Panc1 (cell line): ENCODE data around the gene LTB4R. TPM values are rescaled to one million over a fixed set of nuclear protein-coding genes. Genes with fewer than 3 reads are reported as not detected.

Experiments
- ATAC-seq: fragments of 200-7000 bp; cut with Tn5 transposase; 2 replicates; pipeline ENCODE4 v1.9.1; 2020; ENCODE audit warnings: mild to moderate bottlenecking, moderate library complexity
- BruUV-seq: library from RNA; stranded (reverse); fragments of 400-500 nt; replicated peaks from 2 replicates; lab custom pipeline; 2021; lab: Mats Ljungman, UMichigan
- CTCF ChIA-PET: fragments of 300-600 bp; sonication (Branson Sonifier 250); formaldehyde crosslinking; loops from one replicate; lab custom pipeline; 2022; ENCODE audit warnings: antibody characterized with exemption; lab: Charles Lee
- POLR2A ChIA-PET: fragments of 300-600 bp; sonication (Branson Sonifier 250); formaldehyde crosslinking; loops from one replicate; lab custom pipeline; 2022; ENCODE audit warnings: antibody characterized with exemption; lab: Charles Lee
- DNase-seq: peaks from one replicate; pipeline ENCODE4 v3.0.0-alpha.2; 2010; ENCODE audit warnings: low read depth, low spot score
- H3K27ac ChIP-seq: 2 replicates; pipeline ENCODE4 v1.5.1; 2011; ENCODE audit warnings: mild to moderate bottlenecking, low read length, inconsistent platforms
- H3K27me3 ChIP-seq: fragments of 200-500 bp; sonication (Bioruptor generic); 2 replicates; pipeline ENCODE4 v1.6.0; 2014; ENCODE audit warnings: low read length, inconsistent platforms; ENCODE audit not compliant: control insufficient read depth, insufficient read depth
- H3K36me3 ChIP-seq: fragments of 200-500 bp; sonication (Bioruptor generic); 2 replicates; pipeline ENCODE4 v1.5.1; 2014; ENCODE audit warnings: inconsistent platforms, mild to moderate bottlenecking, low read length, moderate library complexity; ENCODE audit not compliant: control insufficient read depth, insufficient read depth
- H3K4me1 ChIP-seq: 2 replicates; pipeline ENCODE4 v1.5.1; 2011; ENCODE audit warnings: inconsistent platforms, mild to moderate bottlenecking, low read length, moderate library complexity; ENCODE audit not compliant: control insufficient read depth, insufficient read depth
- H3K4me3 ChIP-seq, 2 experiments: 2 replicates each; pipeline ENCODE4 v1.5.1; 2011 to 2012; ENCODE audit warnings: low read depth in 2 of 2, low read length in 2 of 2, mild to moderate bottlenecking in 2 of 2, inconsistent platforms in 1 of 2, moderate library complexity in 1 of 2
- H3K9me3 ChIP-seq: fragments of 200-500 bp; sonication (Bioruptor generic); 2 replicates; pipeline ENCODE4 v1.5.1; 2014; ENCODE audit warnings: low read depth, mild to moderate bottlenecking, inconsistent platforms, low read length, moderate library complexity; ENCODE audit not compliant: control insufficient read depth, insufficient read depth
- POLR2AphosphoS5 ChIP-seq: IDR thresholded peaks from 2 replicates; pipeline ENCODE4 v1.6.1; 2012; ENCODE audit warnings: mild to moderate bottlenecking, low read depth, low read length, moderate library complexity
- SIN3A ChIP-seq: IDR thresholded peaks from 2 replicates; pipeline ENCODE4 v1.6.1; 2012; ENCODE audit warnings: low read depth, mild to moderate bottlenecking, low read length, moderate library complexity, borderline replicate concordance; ENCODE audit not compliant: insufficient read depth
- TCF7L2 ChIP-seq: IDR thresholded peaks from 2 replicates; pipeline ENCODE4 v1.6.1; 2011; ENCODE audit warnings: mild to moderate bottlenecking, low read depth, low read length, inconsistent platforms
- in situ Hi-C: cut with HindIII; loops from 2 replicates; pipeline ENCODE4 v1.10.0; 2016; ENCODE audit warnings: low sequenced_read_pairs, low pct_unique_long_range_greater_than_20kb
- intact Hi-C: fragments of 100-400 bp; cut with micrococcal nuclease; formaldehyde crosslinking; loops from one replicate; pipeline ENCODE4 v1.10.0; 2022; ENCODE audit not compliant: unreplicated experiment
- total RNA-seq: library from RNA; stranded (reverse); gene quantifications from one replicate; pipeline ENCODE4 v1.2.1, GENCODE V29; 2021; ENCODE audit not compliant: unreplicated experiment
- TF ChIP-seq, protein P1 (sequence below): fragments of 450-650 bp; IDR thresholded peaks from 2 replicates; pipeline ENCODE4 v1.5.1; 2017; ENCODE audit warnings: mild to moderate bottlenecking
- TF ChIP-seq, protein P2 (sequence below), 2 experiments: IDR thresholded peaks; 2 replicates each; pipeline ENCODE4 v1.6.1; 2011 to 2012; ENCODE audit warnings: low read depth in 2 of 2, control low read depth in 1 of 2, low read length in 1 of 2, mild to moderate bottlenecking in 1 of 2, moderate library complexity in 1 of 2; ENCODE audit not compliant: insufficient read depth in 1 of 2

The LTB4R gene
- total RNA-seq, 1 experiment from 2014 or later: 4.8 TPM

DNA sequence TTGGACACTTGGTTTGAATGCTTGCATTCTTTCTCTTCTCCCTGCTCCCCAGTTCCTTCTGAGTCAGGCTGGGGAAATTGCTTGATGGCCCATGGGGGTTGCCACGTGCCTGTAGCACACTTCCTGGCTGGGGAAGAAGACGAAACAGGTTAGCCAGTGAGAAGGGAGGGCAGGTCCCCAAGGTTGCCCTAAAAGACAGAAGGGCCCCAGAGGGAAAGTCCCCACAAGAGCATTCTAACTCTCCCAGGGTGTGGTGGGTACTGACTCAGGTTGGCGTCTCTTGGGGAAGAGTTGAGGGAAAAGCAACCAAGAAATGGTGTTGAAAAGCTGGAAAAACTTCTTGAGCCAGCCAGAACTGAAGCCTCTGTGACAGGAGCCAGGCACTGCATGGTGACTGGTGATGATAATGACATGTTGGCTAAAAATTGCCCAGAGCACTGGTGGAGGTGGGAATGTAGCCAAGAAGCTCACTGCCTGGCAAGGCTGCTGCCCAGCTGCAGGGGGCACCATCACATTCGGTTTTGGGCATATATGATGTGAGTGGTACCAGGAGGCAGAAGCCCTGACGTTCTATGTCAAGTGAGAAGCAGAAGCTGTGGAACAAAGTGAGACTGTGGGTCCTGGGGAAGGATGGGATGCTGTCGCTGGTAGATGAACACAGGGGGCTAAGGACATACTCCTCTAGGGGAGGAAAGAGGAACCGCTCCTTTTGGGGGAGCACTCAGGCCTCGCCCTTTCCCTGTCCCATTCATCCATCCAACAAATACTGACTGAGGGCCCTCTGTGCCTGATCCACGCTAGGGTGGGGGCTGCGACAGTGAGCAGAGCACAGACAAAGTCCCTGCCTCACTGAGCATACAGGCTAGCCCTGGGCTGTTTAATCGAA, 31.8 kb upstream of the LTB4R start:
- intact Hi-C loops (no loop called here), in situ Hi-C loops (no loop called here)
- TF ChIP-seq TCF7L2 (no peak), POLR2AphosphoS5 (no peak), SIN3A (no peak)
- TF ChIP-seq, protein P1, sequence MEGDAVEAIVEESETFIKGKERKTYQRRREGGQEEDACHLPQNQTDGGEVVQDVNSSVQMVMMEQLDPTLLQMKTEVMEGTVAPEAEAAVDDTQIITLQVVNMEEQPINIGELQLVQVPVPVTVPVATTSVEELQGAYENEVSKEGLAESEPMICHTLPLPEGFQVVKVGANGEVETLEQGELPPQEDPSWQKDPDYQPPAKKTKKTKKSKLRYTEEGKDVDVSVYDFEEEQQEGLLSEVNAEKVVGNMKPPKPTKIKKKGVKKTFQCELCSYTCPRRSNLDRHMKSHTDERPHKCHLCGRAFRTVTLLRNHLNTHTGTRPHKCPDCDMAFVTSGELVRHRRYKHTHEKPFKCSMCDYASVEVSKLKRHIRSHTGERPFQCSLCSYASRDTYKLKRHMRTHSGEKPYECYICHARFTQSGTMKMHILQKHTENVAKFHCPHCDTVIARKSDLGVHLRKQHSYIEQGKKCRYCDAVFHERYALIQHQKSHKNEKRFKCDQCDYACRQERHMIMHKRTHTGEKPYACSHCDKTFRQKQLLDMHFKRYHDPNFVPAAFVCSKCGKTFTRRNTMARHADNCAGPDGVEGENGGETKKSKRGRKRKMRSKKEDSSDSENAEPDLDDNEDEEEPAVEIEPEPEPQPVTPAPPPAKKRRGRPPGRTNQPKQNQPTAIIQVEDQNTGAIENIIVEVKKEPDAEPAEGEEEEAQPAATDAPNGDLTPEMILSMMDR: no peak
- TF ChIP-seq, protein P2, sequence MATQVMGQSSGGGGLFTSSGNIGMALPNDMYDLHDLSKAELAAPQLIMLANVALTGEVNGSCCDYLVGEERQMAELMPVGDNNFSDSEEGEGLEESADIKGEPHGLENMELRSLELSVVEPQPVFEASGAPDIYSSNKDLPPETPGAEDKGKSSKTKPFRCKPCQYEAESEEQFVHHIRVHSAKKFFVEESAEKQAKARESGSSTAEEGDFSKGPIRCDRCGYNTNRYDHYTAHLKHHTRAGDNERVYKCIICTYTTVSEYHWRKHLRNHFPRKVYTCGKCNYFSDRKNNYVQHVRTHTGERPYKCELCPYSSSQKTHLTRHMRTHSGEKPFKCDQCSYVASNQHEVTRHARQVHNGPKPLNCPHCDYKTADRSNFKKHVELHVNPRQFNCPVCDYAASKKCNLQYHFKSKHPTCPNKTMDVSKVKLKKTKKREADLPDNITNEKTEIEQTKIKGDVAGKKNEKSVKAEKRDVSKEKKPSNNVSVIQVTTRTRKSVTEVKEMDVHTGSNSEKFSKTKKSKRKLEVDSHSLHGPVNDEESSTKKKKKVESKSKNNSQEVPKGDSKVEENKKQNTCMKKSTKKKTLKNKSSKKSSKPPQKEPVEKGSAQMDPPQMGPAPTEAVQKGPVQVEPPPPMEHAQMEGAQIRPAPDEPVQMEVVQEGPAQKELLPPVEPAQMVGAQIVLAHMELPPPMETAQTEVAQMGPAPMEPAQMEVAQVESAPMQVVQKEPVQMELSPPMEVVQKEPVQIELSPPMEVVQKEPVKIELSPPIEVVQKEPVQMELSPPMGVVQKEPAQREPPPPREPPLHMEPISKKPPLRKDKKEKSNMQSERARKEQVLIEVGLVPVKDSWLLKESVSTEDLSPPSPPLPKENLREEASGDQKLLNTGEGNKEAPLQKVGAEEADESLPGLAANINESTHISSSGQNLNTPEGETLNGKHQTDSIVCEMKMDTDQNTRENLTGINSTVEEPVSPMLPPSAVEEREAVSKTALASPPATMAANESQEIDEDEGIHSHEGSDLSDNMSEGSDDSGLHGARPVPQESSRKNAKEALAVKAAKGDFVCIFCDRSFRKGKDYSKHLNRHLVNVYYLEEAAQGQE (IDR thresholded peaks at IDR 0.05; ENCODE audit: insufficient read depth in 1 of 2, low read depth in 2 of 2, low read length in 1 of 2): no peak
- ATAC-seq (no peak), DNase-seq (no peak)
- Histone ChIP-seq H3K27ac (no peak overlapping the region), H3K4me1 (no peaks in the 10 kb centered on the region), H3K36me3 (no peaks in the 10 kb centered on the region), H3K4me3 (no peak overlapping the region), H3K27me3 (no peaks in the 10 kb centered on the region), H3K9me3 (no peaks in the 10 kb centered on the region)
- CTCF ChIA-PET: no interaction called here
- POLR2A ChIA-PET: interaction anchor here (0.5 kb wide), 1 partner anchor 638 kb away, joined by 3 read pairs; no protein-coding TSS in a partner anchor
- no TSS peak for BruUV-seq

DNA sequence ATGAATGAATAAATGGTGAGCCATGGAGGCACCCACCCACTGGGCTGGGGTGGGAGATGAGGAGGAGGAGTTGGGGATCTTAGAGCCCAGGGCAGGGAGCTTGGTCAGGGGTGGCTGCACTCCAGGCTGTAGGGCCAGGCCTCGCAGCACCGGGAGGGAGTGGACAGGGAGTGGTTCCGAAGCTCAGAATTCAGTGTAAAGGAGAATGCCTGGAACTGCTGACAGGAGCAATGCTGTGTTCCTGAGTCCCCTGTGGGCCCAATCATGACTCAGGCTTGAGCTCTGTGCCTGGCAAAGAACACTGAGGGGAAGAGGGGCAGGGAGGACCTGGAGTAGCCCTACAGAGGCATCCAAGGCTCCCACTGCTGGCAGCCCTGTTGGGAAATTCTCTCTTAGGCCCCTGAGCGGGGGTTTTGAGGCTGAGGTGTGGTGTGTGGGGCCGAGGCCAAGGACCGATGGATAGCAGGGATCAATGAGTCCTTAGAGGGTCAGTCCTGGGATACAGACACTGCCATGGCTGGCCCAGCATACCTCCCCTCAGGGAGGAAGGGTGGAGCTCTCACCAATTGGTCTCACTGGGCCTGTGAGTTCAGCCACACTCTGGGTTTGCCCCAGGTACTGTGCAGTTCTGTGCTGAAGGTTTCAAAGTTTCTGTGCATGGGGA, 30.4 kb upstream of the LTB4R start:
- intact Hi-C loops (no loop called here), in situ Hi-C loops (no loop called here)
- no peak overlapping the region for H3K4me3 ChIP-seq
- CTCF ChIA-PET: no interaction called here
- H3K4me1 ChIP-seq: no peaks in the 10 kb centered on the region
- POLR2A ChIA-PET: no interaction called here
- no peaks in the 10 kb centered on the region for H3K36me3 ChIP-seq
- BruUV-seq: no TSS peak
- H3K27ac ChIP-seq: no peak overlapping the region
- DNase-seq: no peak
- TF ChIP-seq TCF7L2: no peak
- TF ChIP-seq SIN3A: no peak
- no peak for TF ChIP-seq POLR2AphosphoS5
- TF ChIP-seq, protein P1: no peak
- TF ChIP-seq, protein P2 (IDR thresholded peaks at IDR 0.05; ENCODE audit: insufficient read depth in 1 of 2, low read depth in 2 of 2, low read length in 1 of 2): no peak
- no peaks in the 10 kb centered on the region for H3K27me3 ChIP-seq
- no peaks in the 10 kb centered on the region for H3K9me3 ChIP-seq
- no peak for ATAC-seq
